A549 treated with CORT108297 at 1 μM for 4 hours (cell line): ENCODE measurements around the gene TEX11. TPM values are rescaled to one million over a fixed set of nuclear protein-coding genes. Genes with fewer than 3 reads are reported as not detected.

Source experiments
- total RNA-seq: library from RNA; stranded (reverse); fragments of 200-300 nt; extraction: Qiagen RNA extraction; gene quantifications from 5 replicates; pipeline ENCODE4 v1.2.3, GENCODE V29; 2022

TEX11 gene
- not detected in 5 replicates for total RNA-seq

GRCh38 chrX:70908541-70908940, at the start of gene TEX11:
TSS of gene TEX11 (minus strand) at chrX:70908711. CDS start at chrX:70907789, 922 bp downstream.

Other genes starting within 250 kb of the TEX11 start
- gene SLC7A3, start 22.4 kb upstream of the TEX11 start, total RNA-seq = not detected in 5 replicates
- gene SNX12, start 159.6 kb upstream of the TEX11 start, total RNA-seq = 68.0 to 76.9 TPM (median 75.6 TPM) in 5 replicates
- gene FOXO4, start 187.1 kb upstream of the TEX11 start, total RNA-seq = 1.4 to 1.7 TPM (median 1.6 TPM) in 5 replicates
- gene CXorf65, start 198.0 kb upstream of the TEX11 start, total RNA-seq = not detected in 5 replicates
- gene IL2RG, start 202.9 kb upstream of the TEX11 start, total RNA-seq = 0.07 to 0.32 TPM in 2 of 5 replicates, not detected in the others
- gene MED12, start 209.9 kb upstream of the TEX11 start, total RNA-seq = 9.0 to 13.9 TPM (median 12.2 TPM) in 5 replicates
- 0.95 to 1.2 TPM (median 1.1 TPM) in 5 replicates for gene NLGN3, start 236.1 kb upstream of the TEX11 start, total RNA-seq